ENCODE measurements around the gene DGAT2. TPM values are rescaled to one million over a fixed set of nuclear protein-coding genes. Genes with fewer than 3 reads are reported as not detected.

The DGAT2 gene
- total and polyA plus RNA-seq, 4 donors = 57.2 to 152 (median 108) TPM

- peak; percentile 91 for TF ChIP-seq ATF3 (IDR thresholded peaks at IDR 0.05)
Measured at GRCh38 chr11:75762885-75763284, 5.7 kb upstream of the DGAT2 start (continued).

- H3K27ac ChIP-seq (ENCODE audit: low read depth in 1 of 2, low read length in 2 of 2) = no peak overlapping the region
- H3K9me3 ChIP-seq (ENCODE audit: control insufficient read depth in 4 of 4, low read length in 3 of 4) = no peaks in the 10 kb centered on the region
- DNase-seq (ENCODE audit: low spot score) = no peak
- no peak overlapping the region for H3K9ac ChIP-seq (ENCODE audit: low read depth in 1 of 2, low read length in 2 of 2)
- no peak overlapping the region for H3K4me3 ChIP-seq (ENCODE audit: low read depth in 1 of 3, low read length in 3 of 3)
- no peaks in the 10 kb centered on the region for H3K36me3 ChIP-seq (ENCODE audit: control insufficient read depth in 4 of 4, insufficient read depth in 3 of 4, low read depth in 1 of 4, low read length in 3 of 4)
- H3K27me3 ChIP-seq (ENCODE audit: control insufficient read depth in 4 of 4, insufficient read depth in 4 of 4, low read length in 3 of 4) = no peaks in the 10 kb centered on the region
- H3K4me1 ChIP-seq (ENCODE audit: control insufficient read depth in 4 of 4, insufficient read depth in 4 of 4, low read length in 3 of 4) = peaks cover 16 to 53% (median 37%) of the 10 kb centered on the region in 4 donors
- 54% methylated on average over 3 of the region's 3 CpGs for WGBS
- TF ChIP-seq RAD21 (IDR thresholded peaks at IDR 0.05) (no peak), ZBTB33 (IDR thresholded peaks at IDR 0.05) (no peak), YY1 (IDR thresholded peaks at IDR 0.05) (no peak), FOXA1 (IDR thresholded peaks at IDR 0.05) (no peak), SP1 (IDR thresholded peaks at IDR 0.05) (no peak), MAX (IDR thresholded peaks at IDR 0.05) (no peak), RXRA (IDR thresholded peaks at IDR 0.05) (no peak), EGR1 (IDR thresholded peaks at IDR 0.05; ENCODE audit: low read depth in 2 of 2) (no peak), NR2F2 (IDR thresholded peaks at IDR 0.05) (no peak), GABPA (IDR thresholded peaks at IDR 0.05 in 1 of 2, conservative IDR thresholded peaks at IDR 0.05 in 1 of 2) (no peak)
Measured at GRCh38 chr11:75763846-75764245, 4.7 kb upstream of the DGAT2 start.

GRCh38 chr11:75765116-75765515 lies 3.5 kb upstream of the DGAT2 start:
- WGBS = 95% methylated on average over 3 of the region's 3 CpGs
- no peak for DNase-seq (ENCODE audit: low spot score)

GRCh38 chr11:75766443-75767227 lies 1.9 kb upstream of the DGAT2 start:
- no peak overlapping the region for H3K27ac ChIP-seq (ENCODE audit: low read depth in 1 of 2, low read length in 2 of 2)
- 73% methylated on average over 4 of the region's 4 CpGs for WGBS
- no peak for TF ChIP-seq GABPA (IDR thresholded peaks at IDR 0.05 in 1 of 2, conservative IDR thresholded peaks at IDR 0.05 in 1 of 2)
- no peak for DNase-seq (ENCODE audit: low spot score)
- no peak overlapping the region for H3K4me3 ChIP-seq (ENCODE audit: low read depth in 1 of 3, low read length in 3 of 3)
- H3K9ac ChIP-seq (ENCODE audit: low read depth in 1 of 2, low read length in 2 of 2) = no peak overlapping the region
- H3K4me1 ChIP-seq (ENCODE audit: control insufficient read depth in 4 of 4, insufficient read depth in 4 of 4, low read length in 3 of 4) = peaks cover 7 to 53% (median 44%) of the 10 kb centered on the region in 4 donors
- H3K9me3 ChIP-seq (ENCODE audit: control insufficient read depth in 4 of 4, low read length in 3 of 4) = no peaks in the 10 kb centered on the region
- H3K27me3 ChIP-seq (ENCODE audit: control insufficient read depth in 4 of 4, insufficient read depth in 4 of 4, low read length in 3 of 4) = no peaks in the 10 kb centered on the region
- no peaks in the 10 kb centered on the region for H3K36me3 ChIP-seq (ENCODE audit: control insufficient read depth in 4 of 4, insufficient read depth in 3 of 4, low read depth in 1 of 4, low read length in 3 of 4)

More at GRCh38 chr11:75765116-75765515, 3.5 kb upstream of the DGAT2 start:
- Histone ChIP-seq H3K27ac (ENCODE audit: low read depth in 1 of 2, low read length in 2 of 2) (no peak overlapping the region), H3K36me3 (ENCODE audit: control insufficient read depth in 4 of 4, insufficient read depth in 3 of 4, low read depth in 1 of 4, low read length in 3 of 4) (no peaks in the 10 kb centered on the region), H3K9ac (ENCODE audit: low read depth in 1 of 2, low read length in 2 of 2) (no peak overlapping the region), H3K4me3 (ENCODE audit: low read depth in 1 of 3, low read length in 3 of 3) (no peak overlapping the region), H3K27me3 (ENCODE audit: control insufficient read depth in 4 of 4, insufficient read depth in 4 of 4, low read length in 3 of 4) (no peaks in the 10 kb centered on the region), H3K9me3 (ENCODE audit: control insufficient read depth in 4 of 4, low read length in 3 of 4) (no peaks in the 10 kb centered on the region), H3K4me1 (ENCODE audit: control insufficient read depth in 4 of 4, insufficient read depth in 4 of 4, low read length in 3 of 4) (peaks cover 16 to 54% (median 42%) of the 10 kb centered on the region in 4 donors)
- TF ChIP-seq SP1 (IDR thresholded peaks at IDR 0.05) = no peak
- TF ChIP-seq JUND (IDR thresholded peaks at IDR 0.05) = no peak
- no peak for TF ChIP-seq RXRA (IDR thresholded peaks at IDR 0.05)
- TF ChIP-seq MAX (IDR thresholded peaks at IDR 0.05) = no peak

Measured in liver (tissue), 9 donors.